Vagina (tissue), 2 donors: ENCODE results near the gene SMAGP.

Experiments
- POLR2A ChIP-seq, 2 donors: fragments of 450-650 bp; IDR thresholded peaks; one replicate each; pipeline ENCODE4 v1.6.1; 2017; ENCODE audit warnings: antibody characterized with exemption in 2 of 2, mild to moderate bottlenecking in 2 of 2, moderate library complexity in 2 of 2
- TF ChIP-seq, protein P1 (sequence below), 3 experiments: fragments of 450-650 bp in 2 of 3; fragments of 200-600 bp in 1 of 3; sonication (generic) in 1 of 3; IDR thresholded peaks; one replicate each; pipeline ENCODE4 v1.5.1; 2017 to 2019; ENCODE audit warnings: antibody characterized with exemption in 3 of 3, mild to moderate bottlenecking in 2 of 3, moderate library complexity in 2 of 3

DNA sequence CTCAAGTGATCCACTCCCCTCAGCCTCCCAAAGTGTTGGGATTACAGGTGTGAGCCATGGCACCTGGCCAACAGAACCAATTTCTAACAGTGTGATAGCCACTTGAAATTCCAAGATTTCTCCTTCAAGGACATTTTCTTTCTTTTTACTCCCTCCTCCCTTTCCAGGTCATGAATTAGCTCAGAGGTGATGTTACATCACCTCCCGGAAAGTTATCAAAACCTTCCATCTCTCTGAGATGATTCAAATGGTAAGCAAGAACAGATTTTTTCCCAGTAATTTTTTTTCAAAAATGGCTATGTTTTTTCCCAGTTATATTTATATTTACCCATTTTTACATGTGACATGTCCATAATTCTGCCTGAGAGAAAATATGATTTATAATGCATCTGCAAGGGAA is 15.6 kb upstream of the SMAGP start:
- TF ChIP-seq POLR2A (IDR thresholded peaks at IDR 0.05) = no peak
- TF ChIP-seq, protein P1, sequence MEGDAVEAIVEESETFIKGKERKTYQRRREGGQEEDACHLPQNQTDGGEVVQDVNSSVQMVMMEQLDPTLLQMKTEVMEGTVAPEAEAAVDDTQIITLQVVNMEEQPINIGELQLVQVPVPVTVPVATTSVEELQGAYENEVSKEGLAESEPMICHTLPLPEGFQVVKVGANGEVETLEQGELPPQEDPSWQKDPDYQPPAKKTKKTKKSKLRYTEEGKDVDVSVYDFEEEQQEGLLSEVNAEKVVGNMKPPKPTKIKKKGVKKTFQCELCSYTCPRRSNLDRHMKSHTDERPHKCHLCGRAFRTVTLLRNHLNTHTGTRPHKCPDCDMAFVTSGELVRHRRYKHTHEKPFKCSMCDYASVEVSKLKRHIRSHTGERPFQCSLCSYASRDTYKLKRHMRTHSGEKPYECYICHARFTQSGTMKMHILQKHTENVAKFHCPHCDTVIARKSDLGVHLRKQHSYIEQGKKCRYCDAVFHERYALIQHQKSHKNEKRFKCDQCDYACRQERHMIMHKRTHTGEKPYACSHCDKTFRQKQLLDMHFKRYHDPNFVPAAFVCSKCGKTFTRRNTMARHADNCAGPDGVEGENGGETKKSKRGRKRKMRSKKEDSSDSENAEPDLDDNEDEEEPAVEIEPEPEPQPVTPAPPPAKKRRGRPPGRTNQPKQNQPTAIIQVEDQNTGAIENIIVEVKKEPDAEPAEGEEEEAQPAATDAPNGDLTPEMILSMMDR (IDR thresholded peaks at IDR 0.05) = no peak
